Activated T-cell treated with anti-CD3 and anti-CD28 coated beads for 24 hours (primary cell): Measurements from ENCODE around the gene ADGRA1.

Experiments used
- DNase-seq: peaks from one replicate; pipeline ENCODE4 v3.0.0-alpha.2; 2020; ENCODE audit warnings: low read depth

The ADGRA1 gene

DNA sequence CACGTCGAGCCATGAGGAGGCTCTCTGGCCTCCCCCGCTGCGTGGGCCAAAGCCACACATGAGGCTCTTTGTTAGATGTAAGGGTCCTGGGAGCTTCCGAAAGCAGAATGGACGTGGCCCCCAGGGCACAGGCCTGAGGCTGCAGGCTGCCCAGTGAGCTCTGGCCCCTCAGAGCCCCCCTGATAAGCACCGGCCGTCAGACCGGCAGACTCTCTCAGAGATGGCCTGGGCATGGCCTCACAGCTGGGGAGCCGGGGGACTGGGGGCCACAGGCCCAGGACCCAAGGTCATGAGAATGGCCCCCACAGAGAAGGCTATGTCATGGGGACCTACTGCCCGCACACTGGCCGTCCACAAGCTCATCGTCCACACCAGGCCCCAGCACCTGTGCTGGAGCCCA, 31.7 kb upstream of the ADGRA1 start:
- DNase-seq: no peak

DNA sequence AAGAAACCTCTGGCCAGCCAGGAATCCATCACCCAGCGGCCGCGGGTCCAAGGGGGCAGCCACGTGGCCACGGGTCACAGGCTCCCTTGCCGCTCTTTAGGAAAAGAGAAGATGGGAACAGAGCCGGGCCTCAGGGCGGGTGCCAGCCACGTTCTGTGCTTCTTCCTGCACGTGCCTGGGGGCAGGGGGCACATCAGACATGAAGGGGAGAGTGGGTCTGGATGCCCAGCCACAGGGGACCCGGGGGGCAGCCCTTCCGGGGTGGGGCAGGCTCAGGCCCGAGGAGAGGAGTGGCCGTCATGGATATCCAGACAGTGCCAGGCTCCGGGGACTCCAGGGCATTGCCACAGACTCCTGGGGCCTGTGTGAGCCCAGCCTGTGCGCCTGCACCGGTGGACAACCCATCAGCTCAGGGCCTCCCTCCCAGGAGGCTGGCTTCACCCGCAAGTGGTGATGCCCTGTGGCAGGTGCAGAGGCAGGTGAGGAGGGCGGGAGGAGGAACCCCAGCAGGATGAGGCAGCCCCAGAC, 31.0 kb upstream of the ADGRA1 start:
- DNase-seq: no peak

DNA sequence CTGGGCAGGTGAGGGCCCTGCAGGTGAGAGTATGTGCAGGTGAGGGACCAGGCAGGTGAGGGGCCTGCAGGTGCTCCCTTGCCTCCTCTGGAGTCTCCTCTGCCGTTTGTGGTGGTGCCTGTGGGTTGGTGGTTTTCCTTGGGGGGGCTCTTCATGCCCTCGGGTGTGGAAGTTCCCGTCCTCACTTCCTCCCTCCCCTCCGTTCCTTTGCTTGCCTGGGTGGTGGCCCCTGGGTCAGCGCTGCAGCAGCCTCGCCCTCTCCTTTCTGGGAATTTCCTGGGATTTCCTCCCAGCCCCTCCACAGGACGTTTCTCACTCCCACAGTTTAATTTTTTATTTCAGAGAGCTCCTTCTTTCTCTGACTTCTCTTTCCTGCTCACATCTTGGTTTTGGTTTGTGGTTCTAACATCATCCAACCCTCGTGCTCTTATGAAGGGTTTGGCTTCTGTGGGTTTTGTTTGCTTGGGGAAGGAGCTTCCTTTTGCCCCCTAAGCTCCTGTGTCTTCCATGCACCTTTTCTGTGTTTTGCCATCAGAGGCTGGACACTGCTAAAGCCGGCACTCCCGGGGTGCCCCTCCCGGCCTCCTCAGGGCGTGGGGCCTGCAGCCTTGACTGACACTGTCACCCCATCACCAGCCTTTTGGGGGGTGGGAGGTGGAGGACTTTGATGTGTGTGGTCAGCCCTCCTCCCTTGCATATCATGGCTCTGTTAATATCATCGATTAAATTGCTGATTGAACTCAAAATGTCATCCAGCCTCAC, 29.2 kb upstream of the ADGRA1 start:
- no peak for DNase-seq

DNA sequence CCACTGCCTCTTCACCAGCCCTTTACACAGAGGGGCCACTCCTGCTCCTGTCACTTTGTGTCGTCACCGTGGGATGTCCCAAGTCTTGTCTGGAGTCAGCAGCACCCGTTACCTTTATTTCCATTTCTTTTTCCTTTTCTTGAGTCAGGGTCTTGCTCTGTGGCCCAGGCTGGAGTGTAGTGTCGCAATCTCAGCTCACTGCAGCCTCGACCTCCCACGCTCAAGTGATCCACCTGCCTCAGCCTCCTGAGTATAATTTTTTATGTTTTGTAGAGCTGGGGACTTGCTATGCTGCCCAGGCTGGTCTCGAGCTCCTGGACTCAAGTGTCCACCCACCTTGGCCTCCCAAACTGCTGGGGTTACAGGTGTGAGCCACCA, 28.6 kb upstream of the ADGRA1 start:
- DNase-seq: no peak

- no peak for DNase-seq
These were observed 28.2 kb upstream of the ADGRA1 start for GRCh38 chr10:133059571-133059970.

GRCh38 chr10:133060022-133060421, 27.7 kb upstream of the ADGRA1 start:
- DNase-seq: no peak

DNA sequence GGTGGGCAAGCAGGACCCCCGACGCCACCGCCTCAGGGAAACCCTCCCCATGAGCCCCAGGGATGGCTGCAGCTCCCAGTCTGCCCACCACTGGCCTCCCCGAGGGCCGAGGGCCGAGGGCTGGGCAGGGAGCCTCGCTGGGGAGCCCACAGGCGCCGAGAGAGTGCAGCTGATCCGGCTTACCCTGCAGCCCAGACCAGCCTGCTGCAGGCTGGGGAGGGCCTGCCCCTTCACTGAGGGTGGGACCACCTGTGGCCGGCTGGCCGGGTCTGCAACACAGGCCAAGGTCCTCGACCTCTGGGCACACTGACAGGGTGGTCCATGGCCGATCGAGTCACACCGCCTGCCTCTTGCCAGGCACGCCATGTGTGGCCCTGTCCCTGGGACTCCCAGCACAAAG, 27.3 kb upstream of the ADGRA1 start:
- DNase-seq: no peak

- DNase-seq: no peak
These were observed 26.8 kb upstream of the ADGRA1 start for GRCh38 chr10:133060881-133061280.

- DNase-seq: no peak
These were observed 26.3 kb upstream of the ADGRA1 start for GRCh38 chr10:133061296-133062038.

- no peak for DNase-seq
These were observed 25.6 kb upstream of the ADGRA1 start for GRCh38 chr10:133062085-133062484.

DNA sequence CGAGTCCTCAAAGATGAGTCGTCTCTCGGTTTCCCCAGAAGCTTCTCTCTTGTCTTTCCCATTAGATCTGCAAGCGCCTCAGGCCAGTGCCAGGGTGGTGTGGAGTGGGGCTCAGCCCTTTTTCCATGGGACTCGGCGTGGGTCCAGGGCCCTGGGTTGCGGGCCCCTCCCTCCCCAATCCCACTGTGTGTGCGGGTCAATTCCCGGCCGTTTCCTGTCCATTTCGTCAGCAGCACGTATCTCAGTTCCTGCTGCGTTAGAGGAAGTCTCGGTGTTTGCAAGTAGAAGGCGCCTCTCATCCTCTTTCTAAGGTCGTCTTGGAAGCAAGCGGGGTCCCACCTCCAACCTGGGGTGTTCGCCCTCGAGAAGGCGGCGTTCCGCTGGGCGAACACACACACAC, 25.1 kb upstream of the ADGRA1 start:
- no peak for DNase-seq

GRCh38 chr10:133067149-133068105, 20.3 kb upstream of the ADGRA1 start:
- no peak for DNase-seq

DNA sequence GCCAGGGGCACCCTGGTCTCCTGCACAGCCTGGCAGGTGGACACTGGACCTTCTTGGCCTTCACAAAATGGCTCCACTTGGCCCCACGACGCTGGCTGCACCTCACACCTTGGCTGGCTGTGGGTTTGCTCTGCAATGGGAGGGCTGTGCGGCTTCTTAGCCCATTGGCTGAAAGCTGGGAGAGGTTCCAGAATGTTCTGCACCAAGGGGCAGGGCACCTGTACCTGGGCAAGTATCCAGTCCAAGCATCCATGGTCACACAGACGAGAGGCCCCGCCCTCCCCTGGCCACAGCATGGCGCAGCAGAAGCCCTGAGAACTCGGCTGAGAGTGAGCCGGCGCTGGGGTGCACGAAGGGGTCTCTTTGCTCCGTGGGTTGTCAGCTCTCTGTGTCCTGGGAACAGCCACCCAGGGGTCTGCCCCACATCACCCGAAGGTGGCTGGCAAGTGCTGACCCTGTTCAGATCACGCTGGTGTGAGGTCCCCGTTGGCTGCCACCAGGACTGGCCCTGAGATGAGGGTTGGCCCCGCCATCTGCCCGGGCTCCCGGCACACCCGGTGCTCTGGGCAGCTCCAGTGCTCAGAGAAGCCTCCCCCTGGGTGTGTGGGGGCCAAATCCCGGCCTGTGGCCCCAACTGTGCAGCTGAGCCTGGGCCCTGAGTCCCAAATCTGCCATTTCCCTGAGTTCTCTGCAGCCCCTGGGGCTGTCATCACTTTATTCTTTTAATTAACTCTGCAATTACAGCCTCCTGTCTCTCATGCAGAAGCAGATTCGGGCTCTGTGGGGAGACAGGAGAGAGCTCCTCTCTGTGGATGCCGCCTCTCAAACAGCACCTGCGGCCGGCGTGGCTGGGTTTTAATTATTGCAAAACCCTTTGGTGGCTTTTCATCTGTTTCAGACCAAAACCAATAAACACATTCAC, 19.4 kb upstream of the ADGRA1 start:
- DNase-seq: no peak

GRCh38 chr10:133069033-133069525, 18.6 kb upstream of the ADGRA1 start:
- DNase-seq: no peak

GRCh38 chr10:133070405-133070804, 17.3 kb upstream of the ADGRA1 start:
- DNase-seq: no peak

DNA sequence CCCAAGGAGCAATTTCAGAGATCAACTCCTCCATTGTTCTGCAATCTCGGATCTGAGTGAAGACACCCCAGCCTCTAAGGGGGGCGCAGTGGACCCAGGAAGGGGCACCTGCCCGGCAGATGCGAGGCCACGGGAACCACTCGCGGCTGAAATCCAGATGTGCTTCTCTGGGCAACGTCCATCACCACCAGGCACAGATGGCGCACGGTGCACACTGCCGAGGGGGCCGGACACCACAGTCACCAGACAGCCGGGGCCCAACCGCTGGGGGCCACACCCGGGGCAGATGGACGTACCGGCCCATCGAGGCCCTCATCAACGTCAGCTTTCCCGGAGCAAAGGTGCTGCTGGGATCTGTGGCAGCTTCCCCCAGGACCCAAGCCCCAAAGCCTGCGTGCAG, 16.9 kb upstream of the ADGRA1 start:
- no peak for DNase-seq

DNA sequence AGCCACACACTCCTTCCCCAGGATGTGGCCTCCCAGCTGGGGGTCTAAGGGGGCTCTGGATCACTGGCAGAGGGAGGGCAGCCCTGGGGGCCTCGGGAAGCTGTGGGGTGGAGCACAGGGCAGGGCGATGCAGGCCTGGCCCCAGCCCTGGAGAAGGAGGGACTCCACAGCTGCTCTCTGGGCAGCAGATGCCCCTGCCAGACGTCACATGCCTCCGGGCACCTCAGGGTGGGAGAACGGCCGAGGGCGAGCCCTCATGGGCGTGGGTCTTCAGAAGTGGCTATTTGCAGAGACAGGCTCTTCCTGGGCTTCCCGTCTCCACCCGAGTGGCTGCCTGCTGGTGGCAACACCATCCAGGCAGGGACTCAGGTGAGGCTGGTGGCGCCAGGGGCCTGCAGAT, 16.0 kb upstream of the ADGRA1 start:
- DNase-seq: no peak

GRCh38 chr10:133072196-133072595, 15.5 kb upstream of the ADGRA1 start:
- no peak for DNase-seq

GRCh38 chr10:133072720-133073390, 14.9 kb upstream of the ADGRA1 start:
- no peak for DNase-seq

GRCh38 chr10:133075346-133076137, 12.2 kb upstream of the ADGRA1 start:
- no peak for DNase-seq
